Activated naive CD8-positive, alpha-beta T cell treated with anti-CD3 and anti-CD28 coated beads for 36 hours (primary cell): Measurements from ENCODE around the gene TNIK. TPM values are rescaled to one million over a fixed set of nuclear protein-coding genes. Genes with fewer than 3 reads are reported as not detected.

Source experiments
- DNase-seq: peaks from one replicate; pipeline ENCODE4 v3.0.0; 2021
- H3K27ac Mint-ChIP-seq: one replicate; pipeline ENCODE4 v1.8.0; 2022; ENCODE audit warnings: mild to moderate bottlenecking, moderate library complexity, mixed read lengths
- H3K27me3 Mint-ChIP-seq: one replicate; pipeline ENCODE4 v1.8.0; 2022; ENCODE audit warnings: mild to moderate bottlenecking, mixed read lengths
- H3K36me3 Mint-ChIP-seq: one replicate; pipeline ENCODE4 v1.8.0; 2021; ENCODE audit warnings: mild to moderate bottlenecking, mixed read lengths
- H3K4me1 Mint-ChIP-seq: one replicate; pipeline ENCODE4 v1.8.0; 2021; ENCODE audit warnings: mixed read lengths
- H3K4me3 Mint-ChIP-seq: one replicate; pipeline ENCODE4 v1.8.0; 2022; ENCODE audit warnings: mild to moderate bottlenecking, moderate library complexity, mixed read lengths
- H3K9me3 Mint-ChIP-seq: one replicate; pipeline ENCODE4 v1.8.0; 2022; ENCODE audit warnings: mixed read lengths
- total RNA-seq, 2 experiments: library from RNA; stranded (reverse); gene quantifications; one replicate each; pipeline ENCODE4 v1.2.3, GENCODE V29; 2021

The TNIK gene
- total RNA-seq, 2 experiments from 2014 or later, result 21.3 to 24.6 TPM

GRCh38 chr3:171189394-171190080 is 270.7 kb downstream of the TNIK start:
- no peaks in the 10 kb centered on the region for H3K9me3 Mint-ChIP-seq
- peaks cover 40% of the 10 kb centered on the region for H3K4me1 Mint-ChIP-seq
- no peak overlapping the region for H3K4me3 Mint-ChIP-seq
- peak overlapping the region; percentile 32 for H3K27ac Mint-ChIP-seq
- no peaks in the 10 kb centered on the region for H3K27me3 Mint-ChIP-seq
- no peak for DNase-seq
- H3K36me3 Mint-ChIP-seq, result peaks cover 29% of the 10 kb centered on the region

- Mint-ChIP-seq H3K27me3 (no peaks in the 10 kb centered on the region), H3K4me3 (no peak overlapping the region), H3K9me3 (no peaks in the 10 kb centered on the region), H3K27ac (no peak overlapping the region), H3K36me3 (peaks cover 25% of the 10 kb centered on the region), H3K4me1 (peaks cover 47% of the 10 kb centered on the region)
- no peak for DNase-seq
These were observed 272.4 kb downstream of the TNIK start for GRCh38 chr3:171187706-171188290.

GRCh38 chr3:171186817-171187500 is 273.2 kb downstream of the TNIK start:
- Mint-ChIP-seq H3K36me3 (peaks cover 26% of the 10 kb centered on the region), H3K4me3 (no peak overlapping the region), H3K27me3 (no peaks in the 10 kb centered on the region), H3K9me3 (no peaks in the 10 kb centered on the region), H3K4me1 (peaks cover 46% of the 10 kb centered on the region), H3K27ac (no peak overlapping the region)
- DNase-seq, result no peak

GRCh38 chr3:171186383-171186782 is 273.8 kb downstream of the TNIK start:
- H3K9me3 Mint-ChIP-seq, result no peaks in the 10 kb centered on the region
- peaks cover 46% of the 10 kb centered on the region for H3K4me1 Mint-ChIP-seq

GRCh38 chr3:171185959-171186358 is 274.2 kb downstream of the TNIK start:
- no peak overlapping the region for H3K27ac Mint-ChIP-seq
- H3K9me3 Mint-ChIP-seq, result no peaks in the 10 kb centered on the region
- H3K4me1 Mint-ChIP-seq, result peaks cover 48% of the 10 kb centered on the region
- no peak for DNase-seq
- peaks cover 28% of the 10 kb centered on the region for H3K36me3 Mint-ChIP-seq
- no peak overlapping the region for H3K4me3 Mint-ChIP-seq
- H3K27me3 Mint-ChIP-seq, result no peaks in the 10 kb centered on the region

More at GRCh38 chr3:171186383-171186782, 273.8 kb downstream of the TNIK start:
- no peak overlapping the region for H3K27ac Mint-ChIP-seq
- no peak overlapping the region for H3K4me3 Mint-ChIP-seq
- H3K36me3 Mint-ChIP-seq, result peaks cover 28% of the 10 kb centered on the region
- no peaks in the 10 kb centered on the region for H3K27me3 Mint-ChIP-seq
- DNase-seq, result no peak

- Mint-ChIP-seq H3K4me3 (no peak overlapping the region), H3K9me3 (no peaks in the 10 kb centered on the region), H3K4me1 (peaks cover 37% of the 10 kb centered on the region), H3K36me3 (peaks cover 24% of the 10 kb centered on the region), H3K27me3 (no peaks in the 10 kb centered on the region), H3K27ac (peak overlapping the region; percentile 87)
- peak; percentile 39 for DNase-seq
These were observed 275.8 kb downstream of the TNIK start for GRCh38 chr3:171184372-171184771.

GRCh38 chr3:171183042-171183441 is 277.2 kb downstream of the TNIK start:
- no peaks in the 10 kb centered on the region for H3K9me3 Mint-ChIP-seq
- no peak overlapping the region for H3K27ac Mint-ChIP-seq
- peaks cover 37% of the 10 kb centered on the region for H3K4me1 Mint-ChIP-seq

GRCh38 chr3:171181907-171182690 is 278.1 kb downstream of the TNIK start:
- Mint-ChIP-seq H3K4me1 (peaks cover 33% of the 10 kb centered on the region), H3K27ac (no peak overlapping the region), H3K36me3 (peaks cover 24% of the 10 kb centered on the region)

More at GRCh38 chr3:171183042-171183441, 277.2 kb downstream of the TNIK start:
- no peak overlapping the region for H3K4me3 Mint-ChIP-seq
- peaks cover 20% of the 10 kb centered on the region for H3K36me3 Mint-ChIP-seq
- H3K27me3 Mint-ChIP-seq, result no peaks in the 10 kb centered on the region
- no peak for DNase-seq

GRCh38 chr3:171178714-171179113 is 281.5 kb downstream of the TNIK start:
- H3K4me3 Mint-ChIP-seq, result no peak overlapping the region
- DNase-seq, result no peak
- H3K27ac Mint-ChIP-seq, result peak overlapping the region; percentile 46
- peaks cover 26% of the 10 kb centered on the region for H3K36me3 Mint-ChIP-seq
- no peaks in the 10 kb centered on the region for H3K27me3 Mint-ChIP-seq
- no peaks in the 10 kb centered on the region for H3K9me3 Mint-ChIP-seq
- peaks cover 16% of the 10 kb centered on the region for H3K4me1 Mint-ChIP-seq

More at GRCh38 chr3:171181907-171182690, 278.1 kb downstream of the TNIK start:
- DNase-seq, result no peak
- no peak overlapping the region for H3K4me3 Mint-ChIP-seq
- H3K27me3 Mint-ChIP-seq, result no peaks in the 10 kb centered on the region
- no peaks in the 10 kb centered on the region for H3K9me3 Mint-ChIP-seq

- H3K27me3 Mint-ChIP-seq, result no peaks in the 10 kb centered on the region
- H3K27ac Mint-ChIP-seq, result no peak overlapping the region
- no peaks in the 10 kb centered on the region for H3K9me3 Mint-ChIP-seq
- peaks cover 21% of the 10 kb centered on the region for H3K36me3 Mint-ChIP-seq
- H3K4me3 Mint-ChIP-seq, result no peak overlapping the region
- no peak for DNase-seq
- H3K4me1 Mint-ChIP-seq, result peaks cover 13% of the 10 kb centered on the region
These were observed 282.7 kb downstream of the TNIK start for GRCh38 chr3:171177553-171177952.

GRCh38 chr3:171177056-171177455 is 283.1 kb downstream of the TNIK start:
- H3K27me3 Mint-ChIP-seq, result no peaks in the 10 kb centered on the region
- no peaks in the 10 kb centered on the region for H3K9me3 Mint-ChIP-seq
- DNase-seq, result no peak
- no peak overlapping the region for H3K27ac Mint-ChIP-seq
- no peak overlapping the region for H3K4me3 Mint-ChIP-seq
- H3K36me3 Mint-ChIP-seq, result peaks cover 18% of the 10 kb centered on the region
- H3K4me1 Mint-ChIP-seq, result peaks cover 13% of the 10 kb centered on the region

- no peaks in the 10 kb centered on the region for H3K9me3 Mint-ChIP-seq
- DNase-seq, result no peak
- peaks cover 17% of the 10 kb centered on the region for H3K36me3 Mint-ChIP-seq
- no peak overlapping the region for H3K27ac Mint-ChIP-seq
- H3K4me3 Mint-ChIP-seq, result no peak overlapping the region
- H3K4me1 Mint-ChIP-seq, result peaks cover 11% of the 10 kb centered on the region
- H3K27me3 Mint-ChIP-seq, result no peaks in the 10 kb centered on the region
These were observed 283.8 kb downstream of the TNIK start for GRCh38 chr3:171176244-171176933.

GRCh38 chr3:171175741-171176234 is 284.4 kb downstream of the TNIK start:
- Mint-ChIP-seq H3K27me3 (no peaks in the 10 kb centered on the region), H3K4me3 (no peak overlapping the region), H3K36me3 (peaks cover 18% of the 10 kb centered on the region), H3K4me1 (peaks cover 9% of the 10 kb centered on the region), H3K27ac (no peak overlapping the region), H3K9me3 (no peaks in the 10 kb centered on the region)
- DNase-seq, result no peak

GRCh38 chr3:171173736-171174135 is 286.5 kb downstream of the TNIK start:
- Mint-ChIP-seq H3K4me3 (no peak overlapping the region), H3K27me3 (no peaks in the 10 kb centered on the region), H3K36me3 (peaks cover 14% of the 10 kb centered on the region), H3K4me1 (peaks cover 4% of the 10 kb centered on the region), H3K9me3 (no peaks in the 10 kb centered on the region), H3K27ac (no peak overlapping the region)
- DNase-seq, result no peak
